Measurements from ENCODE around the gene CDR2L.
A peak's percentile ranks its signal among the peaks of the same experiment; 100 is the strongest.

The CDR2L gene

GRCh38 chr17:75046407-75047289, 59.2 kb downstream of the CDR2L start, which contains the start of the genes ATP5PD and KCTD2:
TSS of gene ATP5PD (minus strand) at chr17:75046969. CDS start at chr17:75042650, 4,319 bp downstream.
TSS of gene KCTD2 (plus strand) at chr17:75047225. CDS start at chr17:75047251, 26 bp downstream.
- DNase-seq, result peak; percentile 95

- DNase-seq, result no peak
Measured at GRCh38 chr17:75047398-75048098, 60.1 kb downstream of the CDR2L start.

- DNase-seq, result no peak
Measured at GRCh38 chr17:75048249-75048878, 60.9 kb downstream of the CDR2L start.

- DNase-seq, result no peak
Measured at GRCh38 chr17:75049057-75049456, 61.6 kb downstream of the CDR2L start.

- no peak for DNase-seq
Measured at GRCh38 chr17:75049706-75050105, 62.3 kb downstream of the CDR2L start.

GRCh38 chr17:75051941-75052340, 64.5 kb downstream of the CDR2L start:
- no peak for DNase-seq

All from NCI-H2171 treated with DMSO at 0.1 percent for 48 hours (cell line).